GM10847 (cell line): ENCODE measurements around the gene RGS19.

Experiments
- POLR2A ChIP-seq: IDR thresholded peaks from 2 replicates; pipeline ENCODE4 v1.6.1; 2011; ENCODE audit not compliant: insufficient read length; ENCODE audit errors: extremely low read depth

Gene RGS19

GRCh38 chr20:64042054-64042781 lies 37.1 kb downstream of the RGS19 start:
- no peak for TF ChIP-seq POLR2A

GRCh38 chr20:64041781-64042053 lies 37.6 kb downstream of the RGS19 start:
- TF ChIP-seq POLR2A: no peak

- no peak for TF ChIP-seq POLR2A
These were observed 38.1 kb downstream of the RGS19 start for GRCh38 chr20:64041040-64041780.

DNA sequence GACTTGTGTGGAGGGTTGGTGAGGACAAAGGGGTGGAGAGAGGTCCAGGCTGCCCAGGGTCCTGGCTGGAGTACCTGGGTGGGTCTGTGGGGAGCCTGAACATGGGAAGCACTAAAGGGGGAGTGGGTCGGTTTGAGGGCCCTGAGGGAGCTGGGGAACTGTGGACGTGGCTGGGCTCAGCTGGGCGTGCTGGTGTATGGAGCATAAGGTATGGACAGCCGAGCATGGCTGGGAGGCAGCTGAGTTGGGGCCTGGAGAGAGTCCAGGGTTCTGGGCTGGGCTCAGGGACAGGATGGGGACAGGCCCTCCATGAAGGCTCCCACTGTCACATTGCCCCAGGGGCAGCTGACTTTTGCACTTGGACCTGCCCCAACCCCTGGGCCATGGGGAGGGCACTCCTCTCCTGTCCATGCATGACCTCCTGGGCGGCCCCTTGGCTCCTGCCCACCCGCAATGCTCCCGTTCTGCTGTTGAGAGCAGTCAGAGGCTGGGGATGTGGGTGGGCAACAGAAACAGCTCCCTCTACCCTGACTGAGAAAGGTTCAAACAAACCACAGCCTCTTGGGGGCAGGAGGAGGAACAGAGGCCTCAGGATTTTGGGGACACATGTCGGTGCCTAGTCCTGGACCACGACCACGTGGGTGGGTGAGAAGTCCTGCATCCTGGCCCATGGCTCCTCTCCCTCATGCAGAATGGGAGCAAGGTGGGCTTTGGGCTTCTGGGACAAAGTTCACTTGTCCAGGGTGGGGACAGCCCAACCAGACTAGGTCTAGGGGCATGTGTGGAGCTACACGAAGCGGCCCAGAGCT lies 38.9 kb downstream of the RGS19 start:
- no peak for TF ChIP-seq POLR2A

GRCh38 chr20:64039293-64040160 lies 39.8 kb downstream of the RGS19 start:
- no peak for TF ChIP-seq POLR2A

DNA sequence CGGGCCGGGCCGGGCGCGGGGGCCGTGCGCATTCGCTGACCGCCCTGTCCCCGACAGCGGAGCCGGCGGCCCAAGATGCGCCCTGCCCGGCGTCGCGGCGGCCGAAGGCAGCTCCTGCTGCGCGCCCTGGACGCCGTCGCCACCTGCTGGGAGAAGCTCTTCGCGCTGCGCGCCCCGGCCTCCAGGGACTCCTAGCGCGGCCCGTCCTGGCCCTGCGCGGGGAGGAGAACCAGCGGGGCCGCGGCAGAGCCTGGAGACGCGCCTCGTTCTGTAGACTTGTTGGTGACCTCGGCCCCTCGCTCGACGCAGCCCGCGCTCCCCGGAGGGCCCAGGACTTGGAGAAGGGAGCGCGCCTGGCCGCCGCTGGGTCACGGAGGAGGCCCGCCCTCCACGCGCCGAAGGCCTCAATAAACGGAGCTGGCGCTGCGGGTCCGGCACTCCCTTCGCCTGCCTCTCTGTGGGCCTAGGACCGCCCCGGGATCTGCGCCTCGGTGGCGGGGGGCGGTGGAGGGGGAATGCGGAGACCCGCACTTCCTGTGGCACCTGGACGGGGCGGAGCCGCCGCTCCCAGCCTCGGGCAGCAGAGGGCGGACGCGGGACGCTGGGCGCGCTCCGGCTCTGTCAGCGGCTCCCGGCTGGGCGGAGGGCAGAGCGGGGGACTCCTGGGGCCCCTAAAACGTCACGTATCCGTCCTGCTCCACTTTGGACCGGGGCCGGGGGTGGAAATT lies 40.6 kb downstream of the RGS19 start:
- no peak for TF ChIP-seq POLR2A

DNA sequence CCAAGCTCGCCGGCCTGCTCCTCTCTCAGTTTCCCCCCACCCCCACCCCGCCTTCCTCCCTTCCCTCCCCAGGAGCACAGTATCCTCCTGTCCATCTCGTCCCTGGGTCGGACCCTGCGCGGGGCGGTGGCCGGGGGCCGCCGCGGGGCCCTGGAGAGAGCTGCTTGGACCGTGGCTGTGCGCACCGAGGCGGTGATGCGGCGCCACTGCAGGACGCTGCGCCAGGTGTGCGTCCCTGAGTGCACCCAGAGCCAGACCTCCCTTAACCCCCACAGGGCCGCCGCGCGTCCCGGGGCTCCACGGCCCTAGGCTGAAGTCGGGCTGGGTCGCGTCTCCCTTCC lies 41.1 kb downstream of the RGS19 start:
- no peak for TF ChIP-seq POLR2A

- no peak for TF ChIP-seq POLR2A
These were observed 41.7 kb downstream of the RGS19 start for GRCh38 chr20:64037498-64038213.

DNA sequence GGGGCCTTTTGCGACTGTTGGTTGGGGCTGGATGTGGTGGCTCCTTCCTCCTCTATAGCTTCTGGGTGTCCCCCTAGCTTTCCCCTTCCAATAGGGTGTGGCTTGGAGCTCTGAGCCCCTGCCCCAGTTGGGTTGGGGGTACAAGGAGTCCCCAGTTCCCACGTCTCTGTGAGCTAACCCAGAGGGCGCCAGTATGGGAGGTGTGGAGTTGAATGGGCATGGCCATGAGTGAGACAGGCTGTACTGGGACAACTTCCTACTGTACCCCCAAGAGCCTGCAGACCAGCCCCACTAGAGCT lies 42.2 kb downstream of the RGS19 start:
- no peak for TF ChIP-seq POLR2A

DNA sequence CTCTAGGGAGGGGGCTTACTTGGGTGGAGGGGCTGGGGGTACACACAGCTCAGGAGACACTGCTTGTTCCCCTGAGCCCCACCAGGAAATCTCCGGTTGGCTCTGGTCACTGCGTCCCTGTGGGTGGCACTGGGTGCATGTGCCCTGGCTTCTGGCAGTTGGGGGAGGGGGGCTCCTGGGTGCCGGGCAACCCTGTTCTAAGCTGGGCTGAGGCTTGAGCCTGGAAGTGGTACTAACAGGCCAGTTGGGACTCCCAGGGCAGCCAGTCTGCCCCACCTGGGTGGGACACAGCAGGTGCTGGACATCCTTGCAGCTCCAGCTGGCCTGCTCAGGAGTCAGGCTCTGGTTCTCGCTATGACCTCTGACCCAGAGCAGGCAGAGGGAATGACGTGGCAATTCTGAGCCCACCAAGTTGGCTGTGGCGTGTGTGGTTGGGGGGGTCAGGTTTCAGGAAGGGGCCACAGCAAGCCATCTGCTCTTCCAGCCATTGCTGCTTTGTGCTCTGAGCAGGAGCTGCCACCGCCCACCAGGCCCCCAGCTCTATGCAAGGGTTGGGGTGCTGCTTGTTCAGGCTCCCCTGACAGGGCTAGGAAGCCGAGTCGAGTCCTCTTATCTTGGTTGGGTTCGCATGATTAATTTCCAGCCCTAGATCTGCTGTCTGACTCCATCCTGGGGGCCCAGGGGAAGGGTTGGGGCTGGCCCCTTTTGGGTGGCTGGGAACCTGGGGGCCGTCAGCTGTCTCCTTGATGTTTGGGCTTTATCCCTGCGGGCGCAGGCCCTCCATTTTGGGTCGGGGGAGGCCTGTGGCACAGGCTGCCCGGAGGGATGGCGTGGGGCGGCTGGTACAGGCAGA lies 42.7 kb downstream of the RGS19 start:
- no peak for TF ChIP-seq POLR2A

DNA sequence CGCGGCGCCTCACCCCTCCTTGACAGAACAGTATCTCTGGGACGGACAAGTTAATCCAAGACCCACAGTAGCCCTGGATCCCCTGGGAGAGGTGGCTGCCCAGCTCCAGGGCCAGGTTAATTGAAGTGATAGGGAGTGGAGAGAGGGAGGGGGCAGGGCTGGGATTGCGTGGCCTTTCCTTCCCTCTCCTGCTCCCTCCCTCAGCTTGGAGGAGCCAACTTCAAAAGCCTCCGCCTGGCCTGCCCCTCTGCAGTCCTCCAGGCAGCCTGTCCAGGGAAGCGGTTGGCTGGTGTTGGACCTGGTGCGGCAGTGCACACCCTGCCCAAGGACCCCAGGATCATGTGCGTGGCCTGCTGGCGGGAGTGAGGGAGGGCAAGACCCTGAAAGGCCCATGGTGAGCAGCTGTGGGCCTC lies 43.4 kb downstream of the RGS19 start, which contains the start of gene C20orf204:
Gene C20orf204 (plus strand): TSS at position 250 of the 413 bp plus-strand sequence. CDS start 142 bp downstream, at position 392.
- TF ChIP-seq POLR2A: no peak

GRCh38 chr20:64035066-64035932 lies 44.0 kb downstream of the RGS19 start:
- TF ChIP-seq POLR2A: no peak
